Measurements from ENCODE around the gene XAGE3.

Gene XAGE3

DNA sequence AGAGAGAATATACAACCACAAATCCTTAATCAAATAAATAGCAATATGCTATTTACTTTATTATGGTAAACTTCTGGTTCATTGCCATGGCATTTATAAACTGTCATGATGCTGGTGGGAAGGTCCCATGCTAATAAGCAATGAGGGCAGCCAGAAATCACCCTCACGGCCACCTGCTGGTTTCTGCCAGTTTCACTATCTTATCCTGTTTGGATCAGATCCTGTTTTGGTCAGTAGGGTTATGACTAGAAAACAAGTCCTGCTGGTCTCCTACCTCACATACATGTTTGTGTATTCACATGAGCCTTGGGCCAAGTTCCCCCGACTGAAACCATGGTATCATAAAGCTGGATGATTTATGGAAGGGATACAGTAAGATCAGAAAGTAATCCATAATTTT, 28.7 kb downstream of the XAGE3 start:
- Histone ChIP-seq H3K79me2 (ENCODE audit: insufficient read depth, low read depth) (no peaks in the 10 kb centered on the region), H3K4me3 (IDR thresholded peaks at IDR 0.05; ENCODE audit: insufficient read depth, low read depth, low read length) (no peak overlapping the region), H3K27me3 (ENCODE audit: insufficient read depth, low read depth) (no peaks in the 10 kb centered on the region), H3K27ac (no peak overlapping the region), H3K36me3 (ENCODE audit: insufficient read depth) (no peaks in the 10 kb centered on the region), H2AFZ (ENCODE audit: low read depth) (no peak overlapping the region), H3K4me1 (ENCODE audit: low read depth, poor library complexity, severe bottlenecking) (no peaks in the 10 kb centered on the region), H4K20me1 (ENCODE audit: insufficient read depth) (no peaks in the 10 kb centered on the region), H3K9ac (no peak overlapping the region), H3K4me2 (no peak overlapping the region)
- TF ChIP-seq, protein P1, sequence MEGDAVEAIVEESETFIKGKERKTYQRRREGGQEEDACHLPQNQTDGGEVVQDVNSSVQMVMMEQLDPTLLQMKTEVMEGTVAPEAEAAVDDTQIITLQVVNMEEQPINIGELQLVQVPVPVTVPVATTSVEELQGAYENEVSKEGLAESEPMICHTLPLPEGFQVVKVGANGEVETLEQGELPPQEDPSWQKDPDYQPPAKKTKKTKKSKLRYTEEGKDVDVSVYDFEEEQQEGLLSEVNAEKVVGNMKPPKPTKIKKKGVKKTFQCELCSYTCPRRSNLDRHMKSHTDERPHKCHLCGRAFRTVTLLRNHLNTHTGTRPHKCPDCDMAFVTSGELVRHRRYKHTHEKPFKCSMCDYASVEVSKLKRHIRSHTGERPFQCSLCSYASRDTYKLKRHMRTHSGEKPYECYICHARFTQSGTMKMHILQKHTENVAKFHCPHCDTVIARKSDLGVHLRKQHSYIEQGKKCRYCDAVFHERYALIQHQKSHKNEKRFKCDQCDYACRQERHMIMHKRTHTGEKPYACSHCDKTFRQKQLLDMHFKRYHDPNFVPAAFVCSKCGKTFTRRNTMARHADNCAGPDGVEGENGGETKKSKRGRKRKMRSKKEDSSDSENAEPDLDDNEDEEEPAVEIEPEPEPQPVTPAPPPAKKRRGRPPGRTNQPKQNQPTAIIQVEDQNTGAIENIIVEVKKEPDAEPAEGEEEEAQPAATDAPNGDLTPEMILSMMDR (conservative IDR thresholded peaks at IDR 0.05; ENCODE audit: low read depth, low read length) = no peak

DNA sequence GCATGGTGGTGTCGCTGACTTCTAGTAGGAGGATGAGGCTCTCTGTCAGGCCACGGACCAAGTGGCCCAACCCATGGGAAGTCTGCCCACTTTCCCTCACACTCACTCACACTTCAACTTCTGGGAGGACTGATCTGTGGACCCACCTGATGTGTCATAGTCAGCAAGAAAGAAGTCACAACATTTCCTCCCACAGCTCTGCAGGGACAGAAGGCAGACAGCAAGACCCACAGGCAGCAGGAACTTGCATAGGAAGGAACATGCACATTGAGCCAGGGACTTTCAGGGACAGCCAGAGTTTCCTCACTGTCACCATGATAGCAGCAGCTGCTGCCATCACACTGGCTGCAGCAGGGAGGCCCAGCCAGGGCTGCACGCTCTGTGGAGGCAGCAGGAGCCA, 37.3 kb downstream of the XAGE3 start:
- TF ChIP-seq, protein P1 (conservative IDR thresholded peaks at IDR 0.05; ENCODE audit: low read depth, low read length) = no peak
- Histone ChIP-seq H3K4me2 (no peak overlapping the region), H3K9ac (no peak overlapping the region), H3K27me3 (ENCODE audit: insufficient read depth, low read depth) (no peaks in the 10 kb centered on the region), H3K36me3 (ENCODE audit: insufficient read depth) (no peaks in the 10 kb centered on the region), H3K4me1 (ENCODE audit: low read depth, poor library complexity, severe bottlenecking) (no peaks in the 10 kb centered on the region), H3K79me2 (ENCODE audit: insufficient read depth, low read depth) (no peaks in the 10 kb centered on the region), H4K20me1 (ENCODE audit: insufficient read depth) (no peaks in the 10 kb centered on the region), H2AFZ (ENCODE audit: low read depth) (no peak overlapping the region), H3K27ac (no peak overlapping the region), H3K4me3 (IDR thresholded peaks at IDR 0.05; ENCODE audit: insufficient read depth, low read depth, low read length) (no peak overlapping the region)

DNA sequence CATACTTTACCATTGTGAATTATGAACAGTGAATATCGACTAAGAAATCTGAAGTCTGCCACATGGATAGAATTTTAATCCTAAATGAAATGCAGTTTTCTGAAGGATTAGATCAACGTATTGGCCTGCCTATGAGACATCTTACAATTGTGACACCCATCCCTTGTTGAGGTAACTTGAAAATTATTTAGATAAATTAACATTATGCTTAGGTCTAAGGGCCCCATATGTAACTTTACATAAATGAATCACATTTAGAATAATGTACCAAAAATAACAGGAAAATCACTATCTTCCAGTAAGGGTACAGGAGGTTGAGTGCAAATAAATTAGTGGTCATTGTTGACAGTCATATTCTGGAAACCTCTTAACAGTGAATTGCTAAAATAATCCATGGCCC, 43.3 kb downstream of the XAGE3 start:
- TF ChIP-seq, protein P1 (conservative IDR thresholded peaks at IDR 0.05; ENCODE audit: low read depth, low read length) = no peak
- H3K4me1 ChIP-seq (ENCODE audit: low read depth, poor library complexity, severe bottlenecking) = no peaks in the 10 kb centered on the region
- no peaks in the 10 kb centered on the region for H3K27me3 ChIP-seq (ENCODE audit: insufficient read depth, low read depth)

DNA sequence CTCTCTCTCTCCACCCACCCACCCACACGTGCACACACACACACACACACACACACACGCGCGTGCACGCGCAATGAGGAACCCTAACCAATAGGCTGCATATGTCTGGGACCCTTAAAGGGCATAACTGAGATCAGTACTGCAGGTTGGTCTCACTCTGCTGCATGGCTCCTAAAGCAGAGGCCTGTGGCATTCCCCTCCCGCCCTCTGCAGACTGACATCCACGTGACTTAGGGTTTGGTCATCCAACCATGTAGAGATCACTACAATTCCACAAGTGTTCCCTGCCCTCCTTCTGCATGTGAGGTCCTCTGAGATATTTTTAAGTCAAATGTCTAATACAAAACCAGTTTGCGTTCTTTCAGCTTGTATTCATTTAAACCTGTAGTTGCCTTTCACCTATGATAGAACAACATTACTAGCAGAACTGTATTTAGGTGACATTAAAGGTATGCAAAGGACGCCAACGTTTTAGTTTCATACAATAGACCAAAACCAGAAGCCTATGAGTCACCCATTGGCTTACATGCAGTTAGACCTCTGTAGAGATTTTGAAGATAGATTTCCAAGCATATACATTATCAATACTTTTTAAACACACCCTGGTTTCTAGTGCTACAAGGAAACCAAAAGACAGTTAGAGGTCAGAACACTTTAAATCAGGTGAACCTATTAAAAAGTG, 46.7 kb downstream of the XAGE3 start:
- Histone ChIP-seq H4K20me1 (ENCODE audit: insufficient read depth) (no peaks in the 10 kb centered on the region), H3K4me1 (ENCODE audit: low read depth, poor library complexity, severe bottlenecking) (no peaks in the 10 kb centered on the region), H3K79me2 (ENCODE audit: insufficient read depth, low read depth) (no peaks in the 10 kb centered on the region), H3K9ac (no peak overlapping the region), H3K27me3 (ENCODE audit: insufficient read depth, low read depth) (no peaks in the 10 kb centered on the region), H3K4me2 (no peak overlapping the region), H3K36me3 (ENCODE audit: insufficient read depth) (no peaks in the 10 kb centered on the region), H2AFZ (ENCODE audit: low read depth) (no peak overlapping the region), H3K27ac (no peak overlapping the region), H3K4me3 (IDR thresholded peaks at IDR 0.05; ENCODE audit: insufficient read depth, low read depth, low read length) (no peak overlapping the region)
- TF ChIP-seq, protein P1 (conservative IDR thresholded peaks at IDR 0.05; ENCODE audit: low read depth, low read length) = no peak

More for the DNA sequence above, 43.3 kb downstream of the XAGE3 start:
- no peaks in the 10 kb centered on the region for H3K79me2 ChIP-seq (ENCODE audit: insufficient read depth, low read depth)
- H3K27ac ChIP-seq = no peak overlapping the region
- H2AFZ ChIP-seq (ENCODE audit: low read depth) = no peak overlapping the region
- H3K4me3 ChIP-seq (IDR thresholded peaks at IDR 0.05; ENCODE audit: insufficient read depth, low read depth, low read length) = no peak overlapping the region
- no peaks in the 10 kb centered on the region for H4K20me1 ChIP-seq (ENCODE audit: insufficient read depth)
- no peaks in the 10 kb centered on the region for H3K36me3 ChIP-seq (ENCODE audit: insufficient read depth)
- H3K9ac ChIP-seq = no peak overlapping the region
- H3K4me2 ChIP-seq = no peak overlapping the region
